ENCODE measurements around the gene KAT6B.

GRCh38 chr10:75080554-75080953, 254.2 kb downstream of the KAT6B start:
- no peak for TF ChIP-seq CTCF (IDR thresholded peaks at IDR 0.05; ENCODE audit: poor library complexity)
- TF ChIP-seq EZH2 (IDR thresholded peaks at IDR 0.05; ENCODE audit: borderline replicate concordance), result no peak

Data from hepatocyte (in vitro differentiated cells).